OCI-LY7 (cell line): Measurements from ENCODE around the gene LBX2. TPM values are rescaled to one million over a fixed set of nuclear protein-coding genes. Genes with fewer than 3 reads are reported as not detected.
A peak's percentile ranks its signal among the peaks of the same experiment; 100 is the strongest.
"Not testable (repeated sequence)": the region's sequence is repeated elsewhere in the genome, so short reads cannot be mapped to it uniquely, and the experiment has no call there.

Experiments used
- BruUV-seq: library from RNA; stranded (reverse); fragments of 400-500 nt; replicated peaks from 2 replicates; lab custom pipeline; 2021; lab: Mats Ljungman, UMichigan
- CTCF ChIA-PET: fragments of 300-600 bp; sonication (Branson Sonifier 250); formaldehyde crosslinking; loops from one replicate; lab custom pipeline; 2022; ENCODE audit warnings: antibody characterized with exemption; ENCODE audit not compliant: unreplicated experiment; lab: Charles Lee
- POLR2A ChIA-PET: fragments of 300-600 bp; sonication (Branson Sonifier 250); formaldehyde crosslinking; loops from one replicate; lab custom pipeline; 2022; ENCODE audit warnings: antibody characterized with exemption; lab: Charles Lee
- DNase-seq: peaks from one replicate; pipeline ENCODE4 v3.0.0-alpha.2; 2015; ENCODE audit warnings: low spot score
- H2AFZ ChIP-seq: fragments of 200-600 bp; sonication (generic), shearing (Covaris generic); 2 replicates; pipeline ENCODE4 v1.6.1; 2014; ENCODE audit warnings: mild to moderate bottlenecking, antibody characterized with exemption, low read length, moderate library complexity
- H3K27ac ChIP-seq: fragments of 200-600 bp; sonication (generic); 2 replicates; pipeline ENCODE4 v1.5.1; 2014; ENCODE audit warnings: mixed run types, low read depth, mild to moderate bottlenecking, moderate library complexity, low read length, inconsistent platforms; ENCODE audit not compliant: poor library complexity, severe bottlenecking
- H3K36me3 ChIP-seq: fragments of 200-600 bp; sonication (generic); 2 replicates; pipeline ENCODE4 v1.6.1; 2014; ENCODE audit warnings: mild to moderate bottlenecking, antibody characterized with exemption, low read length, moderate library complexity, mixed read lengths; ENCODE audit not compliant: insufficient read depth
- H3K4me1 ChIP-seq: fragments of 200-600 bp; sonication (generic); 2 replicates; pipeline ENCODE4 v1.5.1; 2014; ENCODE audit warnings: mild to moderate bottlenecking, low read length; ENCODE audit not compliant: insufficient read depth, poor library complexity, severe bottlenecking
- H3K4me2 ChIP-seq: fragments of 200-600 bp; sonication (generic); 2 replicates; pipeline ENCODE4 v1.6.1; 2014; ENCODE audit warnings: mild to moderate bottlenecking, low read length
- H3K4me3 ChIP-seq: fragments of 200-600 bp; sonication (generic); 2 replicates; pipeline ENCODE4 v1.5.1; 2014; ENCODE audit warnings: mild to moderate bottlenecking, low read depth, low read length; ENCODE audit not compliant: poor library complexity, severe bottlenecking
- H3K79me2 ChIP-seq: fragments of 200-600 bp; sonication (generic); 2 replicates; pipeline ENCODE4 v1.6.1; 2016; ENCODE audit warnings: low read depth, mild to moderate bottlenecking, low read length, moderate library complexity, mixed read lengths; ENCODE audit not compliant: insufficient read depth
- H3K9me2 ChIP-seq: fragments of 200-600 bp; sonication (generic); 2 replicates; pipeline ENCODE4 v1.6.1; 2016; ENCODE audit warnings: mild to moderate bottlenecking, low read length, mixed read lengths; ENCODE audit not compliant: insufficient read depth
- H3K9me3 ChIP-seq: fragments of 200-600 bp; sonication (generic); 2 replicates; pipeline ENCODE4 v1.6.1; 2014; ENCODE audit warnings: mild to moderate bottlenecking, mixed run types, low read length, mixed read lengths
- H4K20me1 ChIP-seq: fragments of 200-600 bp; sonication (generic); 2 replicates; pipeline ENCODE4 v1.6.1; 2014; ENCODE audit warnings: mild to moderate bottlenecking, antibody characterized with exemption, low read length, moderate library complexity, mixed read lengths; ENCODE audit not compliant: insufficient read depth
- CTCF ChIP-seq: fragments of 200-600 bp; sonication (generic); conservative IDR thresholded peaks from 2 replicates; pipeline ENCODE4 v1.5.1; 2014; ENCODE audit warnings: mild to moderate bottlenecking, antibody characterized with exemption, low read length, moderate library complexity, mixed read lengths
- EZH2phosphoT487 ChIP-seq: fragments of 200-600 bp; sonication (generic); IDR thresholded peaks from 2 replicates; pipeline ENCODE4 v1.6.1; 2018; ENCODE audit warnings: low read depth, borderline replicate concordance, mild to moderate bottlenecking, mixed run types, antibody characterized with exemption, low read length, moderate library complexity, mixed read lengths
- intact Hi-C: fragments of 100-400 bp; cut with micrococcal nuclease; formaldehyde crosslinking; loops from one replicate; pipeline ENCODE4 v1.10.0; 2022; ENCODE audit not compliant: unreplicated experiment
- total RNA-seq, 2 experiments: library from RNA; depleted of rRNA in 1 of 2; stranded (reverse); fragments of >200 nt in 1 of 2; shearing (Covaris generic) in 1 of 2; gene quantifications; 2 replicates each; pipeline ENCODE4 v1.2.3, GENCODE V29; 2014 to 2022

Gene LBX2
- total RNA-seq, 2 experiments from 2014 or later, result not detected

DNA sequence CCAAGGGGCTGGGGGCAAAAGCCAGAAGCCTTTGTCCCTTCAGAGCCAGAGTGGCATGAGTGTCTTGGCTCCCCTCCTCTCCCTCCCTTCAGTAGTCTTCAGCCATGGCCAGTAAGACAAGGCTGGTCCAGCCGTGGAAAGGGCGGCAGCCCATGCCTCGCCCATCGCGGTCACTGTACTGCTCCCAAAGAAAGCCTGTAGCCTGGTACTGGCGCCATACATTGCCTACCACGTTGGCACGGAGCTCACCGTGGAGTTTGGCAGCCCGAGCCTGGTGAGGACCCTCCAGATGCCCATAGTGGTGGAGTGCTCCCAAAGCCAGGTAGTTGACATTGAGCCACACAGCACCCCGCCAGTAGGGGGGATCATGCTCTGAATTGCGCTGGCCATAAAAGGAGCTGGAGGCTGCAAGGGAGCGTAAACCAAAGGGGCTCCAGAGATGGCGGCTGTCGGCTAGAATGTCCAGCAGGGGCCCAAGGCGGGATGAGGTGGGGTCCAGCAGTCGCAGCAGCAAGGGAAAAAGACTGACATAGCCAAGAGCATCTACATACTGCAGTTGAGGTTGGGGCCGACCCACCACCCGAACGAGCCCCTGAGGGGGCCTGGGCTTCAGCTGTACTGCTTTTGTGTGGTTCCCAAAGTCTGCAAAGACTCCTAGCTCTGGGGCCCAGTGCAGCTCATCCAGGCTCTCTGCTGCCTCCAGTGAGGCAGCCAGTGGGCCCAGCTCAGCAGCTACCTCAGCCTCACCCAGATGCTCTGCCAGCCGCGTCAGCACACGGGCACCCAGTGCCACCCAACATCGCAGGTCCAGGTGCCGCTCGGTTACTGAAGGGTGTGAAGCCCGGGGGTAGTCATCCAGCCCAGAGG is 38.0 kb downstream of the LBX2 start:
- no peak overlapping the region for H2AFZ ChIP-seq
- peak; percentile 67 for TF ChIP-seq CTCF
- TF ChIP-seq EZH2phosphoT487, result no peak
- no peaks in the 10 kb centered on the region for H4K20me1 ChIP-seq
- H3K36me3 ChIP-seq, result peaks cover 34% of the 10 kb centered on the region
- no peaks in the 10 kb centered on the region for H3K9me3 ChIP-seq
- no peak overlapping the region for H3K27ac ChIP-seq
- no peaks in the 10 kb centered on the region for H3K9me2 ChIP-seq
- intact Hi-C loops, result no loop called here
- ChIA-PET CTCF (no interaction called here), POLR2A (interaction anchor here (0.6 kb wide), 1 partner anchor 10 kb away, joined by 5 read pairs; no protein-coding TSS in a partner anchor)
- DNase-seq, result peak; percentile 37
- H3K4me2 ChIP-seq, result no peak overlapping the region
- H3K4me1 ChIP-seq, result peaks cover 21% of the 10 kb centered on the region
- H3K4me3 ChIP-seq, result no peak overlapping the region
- peaks cover 24% of the 10 kb centered on the region for H3K79me2 ChIP-seq
- no TSS peak for BruUV-seq

DNA sequence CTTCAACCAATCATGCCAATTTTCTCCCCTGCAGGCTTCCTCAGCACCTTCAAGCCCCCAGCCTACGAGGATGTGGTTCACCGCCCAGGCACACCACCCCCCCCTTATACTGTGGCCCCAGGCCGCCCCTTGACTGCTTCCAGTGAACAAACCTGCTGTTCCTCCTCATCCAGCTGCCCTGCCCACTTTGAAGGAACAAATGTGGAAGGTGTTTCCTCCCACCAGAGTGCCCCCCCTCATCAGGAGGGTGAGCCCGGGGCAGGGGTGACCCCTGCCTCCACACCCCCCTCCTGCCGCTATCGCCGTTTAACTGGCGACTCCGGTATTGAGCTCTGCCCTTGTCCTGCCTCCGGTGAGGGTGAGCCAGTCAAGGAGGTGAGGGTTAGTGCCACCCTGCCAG is 39.2 kb downstream of the LBX2 start:
- POLR2A ChIA-PET, CTCF ChIA-PET, H3K27ac ChIP-seq: not testable (repeated sequence)

GRCh38 chr2:74459503-74460118 is 39.8 kb downstream of the LBX2 start:
- peak overlapping the region; percentile 98 for H3K4me3 ChIP-seq
- BruUV-seq, H2AFZ ChIP-seq, H3K27ac ChIP-seq, H4K20me1 ChIP-seq, H3K9me2 ChIP-seq, DNase-seq, H3K9me3 ChIP-seq, CTCF ChIA-PET, intact Hi-C loops: not testable (repeated sequence)
- peaks cover 29% of the 10 kb centered on the region for H3K79me2 ChIP-seq
- H3K4me1 ChIP-seq, result peaks cover 24% of the 10 kb centered on the region
- POLR2A ChIA-PET, result interaction anchor here (2.1 kb wide), 1 partner anchor 7 kb away, joined by 11 read pairs; no protein-coding TSS in a partner anchor
- H3K4me2 ChIP-seq, result peak overlapping the region; percentile 100
- peaks cover 35% of the 10 kb centered on the region for H3K36me3 ChIP-seq

More for the DNA sequence above, 39.2 kb downstream of the LBX2 start:
- Histone ChIP-seq H3K36me3 (peaks cover 35% of the 10 kb centered on the region), H3K4me1 (peaks cover 24% of the 10 kb centered on the region), H3K79me2 (peaks cover 31% of the 10 kb centered on the region)
- intact Hi-C loops, H3K9me3 ChIP-seq, H3K4me3 ChIP-seq, H3K4me2 ChIP-seq, BruUV-seq, DNase-seq, H2AFZ ChIP-seq, H4K20me1 ChIP-seq, H3K9me2 ChIP-seq: not testable (repeated sequence)
